OCI-LY7 (cell line): ENCODE data around the gene TUBA1C. TPM values are rescaled to one million over a fixed set of nuclear protein-coding genes. Genes with fewer than 3 reads are reported as not detected.

Source experiments
- BruUV-seq: library from RNA; stranded (reverse); fragments of 400-500 nt; replicated peaks from 2 replicates; lab custom pipeline; 2021; lab: Mats Ljungman, UMichigan
- CTCF ChIA-PET: fragments of 300-600 bp; sonication (Branson Sonifier 250); formaldehyde crosslinking; loops from one replicate; lab custom pipeline; 2022; ENCODE audit warnings: antibody characterized with exemption; ENCODE audit not compliant: unreplicated experiment; lab: Charles Lee
- POLR2A ChIA-PET: fragments of 300-600 bp; sonication (Branson Sonifier 250); formaldehyde crosslinking; loops from one replicate; lab custom pipeline; 2022; ENCODE audit warnings: antibody characterized with exemption; lab: Charles Lee
- DNase-seq: peaks from one replicate; pipeline ENCODE4 v3.0.0-alpha.2; 2015; ENCODE audit warnings: low spot score
- H2AFZ ChIP-seq: fragments of 200-600 bp; sonication (generic), shearing (Covaris generic); 2 replicates; pipeline ENCODE4 v1.6.1; 2014; ENCODE audit warnings: mild to moderate bottlenecking, antibody characterized with exemption, low read length, moderate library complexity
- H3K27ac ChIP-seq: fragments of 200-600 bp; sonication (generic); 2 replicates; pipeline ENCODE4 v1.5.1; 2014; ENCODE audit warnings: mixed run types, low read depth, mild to moderate bottlenecking, moderate library complexity, low read length, inconsistent platforms; ENCODE audit not compliant: poor library complexity, severe bottlenecking
- H3K36me3 ChIP-seq: fragments of 200-600 bp; sonication (generic); 2 replicates; pipeline ENCODE4 v1.6.1; 2014; ENCODE audit warnings: mild to moderate bottlenecking, antibody characterized with exemption, low read length, moderate library complexity, mixed read lengths; ENCODE audit not compliant: insufficient read depth
- H3K4me1 ChIP-seq: fragments of 200-600 bp; sonication (generic); 2 replicates; pipeline ENCODE4 v1.5.1; 2014; ENCODE audit warnings: mild to moderate bottlenecking, low read length; ENCODE audit not compliant: insufficient read depth, poor library complexity, severe bottlenecking
- H3K4me2 ChIP-seq: fragments of 200-600 bp; sonication (generic); 2 replicates; pipeline ENCODE4 v1.6.1; 2014; ENCODE audit warnings: mild to moderate bottlenecking, low read length
- H3K4me3 ChIP-seq: fragments of 200-600 bp; sonication (generic); 2 replicates; pipeline ENCODE4 v1.5.1; 2014; ENCODE audit warnings: mild to moderate bottlenecking, low read depth, low read length; ENCODE audit not compliant: poor library complexity, severe bottlenecking
- H3K79me2 ChIP-seq: fragments of 200-600 bp; sonication (generic); 2 replicates; pipeline ENCODE4 v1.6.1; 2016; ENCODE audit warnings: low read depth, mild to moderate bottlenecking, low read length, moderate library complexity, mixed read lengths; ENCODE audit not compliant: insufficient read depth
- H3K9me2 ChIP-seq: fragments of 200-600 bp; sonication (generic); 2 replicates; pipeline ENCODE4 v1.6.1; 2016; ENCODE audit warnings: mild to moderate bottlenecking, low read length, mixed read lengths; ENCODE audit not compliant: insufficient read depth
- H3K9me3 ChIP-seq: fragments of 200-600 bp; sonication (generic); 2 replicates; pipeline ENCODE4 v1.6.1; 2014; ENCODE audit warnings: mild to moderate bottlenecking, mixed run types, low read length, mixed read lengths
- H4K20me1 ChIP-seq: fragments of 200-600 bp; sonication (generic); 2 replicates; pipeline ENCODE4 v1.6.1; 2014; ENCODE audit warnings: mild to moderate bottlenecking, antibody characterized with exemption, low read length, moderate library complexity, mixed read lengths; ENCODE audit not compliant: insufficient read depth
- EZH2phosphoT487 ChIP-seq: fragments of 200-600 bp; sonication (generic); IDR thresholded peaks from 2 replicates; pipeline ENCODE4 v1.6.1; 2018; ENCODE audit warnings: low read depth, borderline replicate concordance, mild to moderate bottlenecking, mixed run types, antibody characterized with exemption, low read length, moderate library complexity, mixed read lengths
- intact Hi-C: fragments of 100-400 bp; cut with micrococcal nuclease; formaldehyde crosslinking; loops from one replicate; pipeline ENCODE4 v1.10.0; 2022; ENCODE audit not compliant: unreplicated experiment
- total RNA-seq, 2 experiments: library from RNA; depleted of rRNA in 1 of 2; stranded (reverse); fragments of >200 nt in 1 of 2; shearing (Covaris generic) in 1 of 2; gene quantifications; 2 replicates each; pipeline ENCODE4 v1.2.3, GENCODE V29; 2014 to 2022
- TF ChIP-seq, protein P1 (sequence below): fragments of 200-600 bp; sonication (generic); conservative IDR thresholded peaks from 2 replicates; pipeline ENCODE4 v1.5.1; 2014; ENCODE audit warnings: mild to moderate bottlenecking, antibody characterized with exemption, low read length, moderate library complexity, mixed read lengths

The TUBA1C gene
- total RNA-seq, 2 experiments from 2014 or later = 276 to 291 TPM

- intact Hi-C loops = no loop called here
- peak; percentile 69 for DNase-seq
- TF ChIP-seq, protein P1, sequence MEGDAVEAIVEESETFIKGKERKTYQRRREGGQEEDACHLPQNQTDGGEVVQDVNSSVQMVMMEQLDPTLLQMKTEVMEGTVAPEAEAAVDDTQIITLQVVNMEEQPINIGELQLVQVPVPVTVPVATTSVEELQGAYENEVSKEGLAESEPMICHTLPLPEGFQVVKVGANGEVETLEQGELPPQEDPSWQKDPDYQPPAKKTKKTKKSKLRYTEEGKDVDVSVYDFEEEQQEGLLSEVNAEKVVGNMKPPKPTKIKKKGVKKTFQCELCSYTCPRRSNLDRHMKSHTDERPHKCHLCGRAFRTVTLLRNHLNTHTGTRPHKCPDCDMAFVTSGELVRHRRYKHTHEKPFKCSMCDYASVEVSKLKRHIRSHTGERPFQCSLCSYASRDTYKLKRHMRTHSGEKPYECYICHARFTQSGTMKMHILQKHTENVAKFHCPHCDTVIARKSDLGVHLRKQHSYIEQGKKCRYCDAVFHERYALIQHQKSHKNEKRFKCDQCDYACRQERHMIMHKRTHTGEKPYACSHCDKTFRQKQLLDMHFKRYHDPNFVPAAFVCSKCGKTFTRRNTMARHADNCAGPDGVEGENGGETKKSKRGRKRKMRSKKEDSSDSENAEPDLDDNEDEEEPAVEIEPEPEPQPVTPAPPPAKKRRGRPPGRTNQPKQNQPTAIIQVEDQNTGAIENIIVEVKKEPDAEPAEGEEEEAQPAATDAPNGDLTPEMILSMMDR = peak; percentile 91
- no peak for TF ChIP-seq EZH2phosphoT487
- Histone ChIP-seq H3K27ac (no peak overlapping the region), H3K4me1 (peaks cover 8% of the 10 kb centered on the region), H4K20me1 (no peaks in the 10 kb centered on the region), H3K79me2 (no peaks in the 10 kb centered on the region), H3K9me2 (no peaks in the 10 kb centered on the region), H3K4me2 (peak overlapping the region; percentile 57), H3K9me3 (no peaks in the 10 kb centered on the region), H2AFZ (no peak overlapping the region), H3K36me3 (no peaks in the 10 kb centered on the region), H3K4me3 (no peak overlapping the region)
- POLR2A ChIA-PET = interaction anchor here (0.6 kb wide), 1 partner anchor 34 kb away, joined by 3 read pairs; no protein-coding TSS in a partner anchor
- CTCF ChIA-PET = interaction anchor here (0.5 kb wide), 1 partner anchor 789 kb away, joined by 3 read pairs; the partner anchor contains the start of gene SMARCD1
- no TSS peak for BruUV-seq
Measured at GRCh38 chr12:49296034-49296835, 31.4 kb downstream of the TUBA1C start.

GRCh38 chr12:49296836-49297694 is 32.2 kb downstream of the TUBA1C start:
- Histone ChIP-seq H2AFZ (no peak overlapping the region), H3K4me2 (peak overlapping the region; percentile 57), H4K20me1 (no peaks in the 10 kb centered on the region), H3K36me3 (no peaks in the 10 kb centered on the region), H3K4me3 (no peak overlapping the region), H3K9me3 (no peaks in the 10 kb centered on the region), H3K9me2 (no peaks in the 10 kb centered on the region), H3K27ac (no peak overlapping the region), H3K79me2 (no peaks in the 10 kb centered on the region), H3K4me1 (peaks cover 8% of the 10 kb centered on the region)
- BruUV-seq = no TSS peak
- intact Hi-C loops = no loop called here
- CTCF ChIA-PET = interaction anchor here (0.5 kb wide), 1 partner anchor 788 kb away, joined by 3 read pairs; the partner anchor contains the start of gene SMARCD1
- POLR2A ChIA-PET = interaction anchor here (0.6 to 1.2 kb wide), 3 partner anchors 26 to 127 kb away, joined by 3 to 5 read pairs (median 5); partner anchors contain the start of gene TROAP
- DNase-seq = no peak
- TF ChIP-seq EZH2phosphoT487 = no peak
- TF ChIP-seq, protein P1 = peak; percentile 68
